GM20431 (cell line): ENCODE measurements around the gene LPCAT2.

Source experiments
- in situ Hi-C: fragments of 300-500 bp; cut with MseI, MboI; formaldehyde crosslinking; loops from one replicate; pipeline ENCODE4 v1.15.0; 2020; ENCODE audit warnings: low sequenced_read_pairs; ENCODE audit not compliant: unreplicated experiment

LPCAT2 gene

GRCh38 chr16:55508941-55509931 is at the start of gene LPCAT2:
TSS of gene LPCAT2 (plus strand) at chr16:55509072. CDS start at chr16:55509182, 110 bp downstream.
- in situ Hi-C loops = no loop called here

- in situ Hi-C loops = loop anchor here (10.0 to 25.0 kb wide), 2 partner anchors 243 to 400 kb away; no protein-coding TSS in a partner anchor
Measured at GRCh38 chr16:55462241-55462640, 46.6 kb upstream of the LPCAT2 start.

- in situ Hi-C loops = loop anchor here (10.0 to 25.0 kb wide), 2 partner anchors 240 to 398 kb away; no protein-coding TSS in a partner anchor
Measured at GRCh38 chr16:55464375-55464774, 44.5 kb upstream of the LPCAT2 start.

GRCh38 chr16:55465077-55465896 is 43.6 kb upstream of the LPCAT2 start:
- in situ Hi-C loops = loop anchor here (10.0 to 25.0 kb wide), 2 partner anchors 240 to 397 kb away; no protein-coding TSS in a partner anchor

- in situ Hi-C loops = loop anchor here (10.0 to 25.0 kb wide), 2 partner anchors 239 to 396 kb away; no protein-coding TSS in a partner anchor
Measured at GRCh38 chr16:55466209-55466608, 42.7 kb upstream of the LPCAT2 start.

GRCh38 chr16:55467898-55468297 is 41.0 kb upstream of the LPCAT2 start:
- in situ Hi-C loops = loop anchor here (10.0 to 25.0 kb wide), 2 partner anchors 237 to 394 kb away; no protein-coding TSS in a partner anchor

GRCh38 chr16:55468352-55468990 is 40.4 kb upstream of the LPCAT2 start:
- in situ Hi-C loops = loop anchor here (10.0 to 25.0 kb wide), 2 partner anchors 236 to 394 kb away; no protein-coding TSS in a partner anchor

- in situ Hi-C loops = loop anchor here (10.0 to 25.0 kb wide), 2 partner anchors 235 to 392 kb away; no protein-coding TSS in a partner anchor
Measured at GRCh38 chr16:55469821-55470532, 38.9 kb upstream of the LPCAT2 start.

- in situ Hi-C loops = loop anchor here (25.0 kb wide), 1 partner anchor 392 kb away; no protein-coding TSS in a partner anchor
Measured at GRCh38 chr16:55470533-55471371, 38.1 kb upstream of the LPCAT2 start.

GRCh38 chr16:55471448-55472097 is 37.3 kb upstream of the LPCAT2 start:
- in situ Hi-C loops = loop anchor here (25.0 kb wide), 1 partner anchor 391 kb away; no protein-coding TSS in a partner anchor

GRCh38 chr16:55473587-55473986 is 35.3 kb upstream of the LPCAT2 start:
- in situ Hi-C loops = loop anchor here (25.0 kb wide), 1 partner anchor 389 kb away; no protein-coding TSS in a partner anchor

GRCh38 chr16:55474821-55475220 is 34.1 kb upstream of the LPCAT2 start:
- in situ Hi-C loops = loop anchor here (25.0 kb wide), 1 partner anchor 387 kb away; no protein-coding TSS in a partner anchor

- in situ Hi-C loops = no loop called here
Measured at GRCh38 chr16:55475919-55476318, 33.0 kb upstream of the LPCAT2 start.

- in situ Hi-C loops = no loop called here
Measured at GRCh38 chr16:55476625-55477533, 32.0 kb upstream of the LPCAT2 start.

GRCh38 chr16:55477736-55478135 is 31.1 kb upstream of the LPCAT2 start:
- in situ Hi-C loops = no loop called here

GRCh38 chr16:55478827-55479429 is 29.9 kb upstream of the LPCAT2 start, which contains the start of gene MMP2:
TSS of gene MMP2 (plus strand) at chr16:55479198. CDS start at chr16:55479480, 282 bp downstream.
- in situ Hi-C loops = no loop called here
